ENCODE results near the gene SLC7A7.
"Not testable (repeated sequence)": the region's sequence is repeated elsewhere in the genome, so short reads cannot be mapped to it uniquely, and the experiment has no call there.

Gene SLC7A7

GRCh38 chr14:22820731-22821130 lies 5.5 kb upstream of the SLC7A7 start:
- no peak for DNase-seq

DNA sequence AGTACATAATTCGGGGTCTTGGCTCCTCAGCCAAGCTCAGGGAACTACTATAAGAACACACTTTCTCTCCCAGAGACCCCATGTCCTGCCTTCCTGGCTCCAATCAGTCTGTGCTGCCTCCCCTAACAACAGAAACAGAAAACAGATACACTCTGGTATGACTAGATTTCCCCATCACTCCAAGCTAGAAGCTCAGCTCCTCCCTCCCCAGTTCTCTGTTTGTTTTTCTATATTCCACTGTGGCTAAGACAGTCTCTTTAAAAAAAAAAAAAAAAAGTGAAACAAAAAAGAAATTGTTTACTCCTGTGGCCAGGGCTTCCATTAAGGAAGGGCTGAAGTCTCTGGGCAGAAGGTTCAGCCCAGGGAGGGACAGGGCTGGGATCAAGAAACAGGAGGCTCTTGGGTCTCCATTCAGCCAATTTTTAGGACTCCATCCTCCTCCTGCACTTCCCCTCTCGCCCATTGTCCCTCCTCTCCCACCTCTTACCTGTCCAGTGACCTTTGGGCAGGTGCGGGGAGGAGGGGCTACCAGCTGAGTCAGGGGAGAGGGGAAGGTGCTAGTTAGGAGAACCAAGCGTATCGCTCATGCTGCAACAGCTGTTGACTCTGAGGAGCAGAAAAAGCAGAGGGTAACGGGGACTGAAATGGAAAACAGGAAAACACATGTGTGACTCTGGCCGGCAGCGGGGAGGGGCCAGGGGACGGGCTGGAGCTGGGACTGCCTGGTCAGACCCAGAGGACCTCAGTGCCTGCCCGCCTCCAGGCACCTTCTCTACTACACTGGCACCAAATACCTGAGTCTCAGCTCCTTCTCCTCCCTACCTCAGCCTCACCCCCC lies 4.1 kb upstream of the SLC7A7 start:
- DNase-seq = no peak

- no peak for DNase-seq
Measured at GRCh38 chr14:22814373-22814772, 862 bp downstream of the SLC7A7 start.

GRCh38 chr14:22813145-22813544 lies 2.1 kb downstream of the SLC7A7 start:
- DNase-seq = no peak

GRCh38 chr14:22812744-22813143 lies 2.5 kb downstream of the SLC7A7 start:
- no peak for DNase-seq

- DNase-seq = no peak
Measured at GRCh38 chr14:22811722-22812121, 3.5 kb downstream of the SLC7A7 start.

GRCh38 chr14:22808388-22809209 lies 6.6 kb downstream of the SLC7A7 start:
- no peak for DNase-seq

DNA sequence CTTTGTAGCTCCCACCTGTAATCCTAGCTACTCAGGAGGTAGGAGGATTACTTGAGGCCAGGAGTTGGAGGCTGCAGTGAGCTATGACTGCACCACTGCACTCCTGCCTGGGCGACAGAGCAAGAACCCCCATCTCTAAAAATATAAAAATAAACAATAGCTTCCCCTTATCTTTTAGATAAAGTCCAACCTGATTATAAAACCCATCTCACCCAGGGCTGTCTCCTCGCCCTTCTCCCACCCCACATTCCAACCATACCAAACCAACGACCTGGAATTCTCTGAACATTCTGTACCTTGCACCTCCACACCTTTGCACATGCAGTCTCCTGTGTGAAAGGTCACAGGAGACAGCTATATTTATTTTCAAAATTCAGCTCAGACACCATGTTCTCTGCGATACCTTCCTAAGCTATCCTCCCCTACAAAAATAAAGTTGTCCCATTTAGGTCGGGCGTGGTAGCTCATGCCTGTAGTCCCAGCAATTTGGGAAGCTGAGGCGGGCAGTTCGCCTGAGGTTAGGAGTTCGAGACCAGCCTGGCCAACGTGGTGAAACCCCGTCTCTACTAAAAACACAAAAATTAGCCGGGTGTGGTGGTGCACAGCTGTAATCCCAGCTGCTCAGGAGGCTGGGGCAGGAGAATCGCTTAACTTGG lies 7.7 kb downstream of the SLC7A7 start:
- no peak for DNase-seq

GRCh38 chr14:22805235-22805634 lies 10.0 kb downstream of the SLC7A7 start:
- not testable (repeated sequence) for DNase-seq

DNA sequence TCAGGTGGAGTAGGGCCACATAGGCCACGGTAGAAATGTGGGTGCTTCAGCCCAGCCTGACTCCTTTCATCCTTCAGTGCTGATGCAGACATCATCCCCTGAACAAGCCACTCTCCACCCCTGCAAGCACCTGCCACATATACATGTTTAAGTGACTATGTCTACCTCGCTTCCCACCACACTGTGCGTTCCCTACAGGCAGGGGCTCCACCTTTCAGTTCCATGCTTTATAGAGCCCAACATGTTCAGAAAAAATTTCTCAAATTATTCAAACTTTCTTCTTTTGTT lies 11.6 kb downstream of the SLC7A7 start:
- no peak for DNase-seq

DNA sequence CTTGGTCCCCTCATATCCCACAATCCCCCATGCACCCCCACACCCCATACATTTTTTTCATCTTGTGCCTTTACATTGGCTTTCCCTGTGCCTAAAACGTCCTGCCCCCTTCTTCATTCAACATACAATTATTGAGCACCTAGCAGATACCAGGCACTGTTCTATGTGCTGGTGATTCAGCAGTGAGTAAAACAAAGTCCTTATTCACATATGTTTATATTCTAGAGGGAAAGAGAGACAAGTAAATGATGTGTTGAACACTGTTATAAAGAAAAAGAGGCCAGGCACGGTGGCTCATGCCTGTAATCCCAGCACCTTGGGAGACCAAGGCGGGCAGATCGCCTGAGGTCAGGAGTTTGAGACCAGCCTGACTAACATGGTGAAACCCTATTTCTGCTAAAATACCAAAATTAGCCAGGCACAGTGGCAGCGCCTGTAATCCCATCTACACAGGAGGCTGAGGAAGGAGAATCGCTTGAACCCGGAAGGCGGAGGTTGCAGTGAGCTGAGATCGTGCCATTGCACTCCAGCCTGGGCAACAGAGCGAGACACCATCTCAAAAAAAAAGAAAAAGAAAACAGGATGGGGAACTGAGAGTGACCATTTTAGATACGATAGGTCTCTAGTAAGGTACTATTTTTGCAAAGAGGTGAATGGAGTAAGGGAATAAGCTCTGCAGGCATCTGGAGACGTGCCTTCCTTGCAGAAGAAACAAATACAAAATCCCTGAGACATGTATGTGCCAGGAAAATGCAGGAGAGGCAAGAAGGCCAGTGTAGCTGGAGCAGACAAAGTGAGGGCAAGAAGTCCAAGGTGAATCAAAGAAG lies 12.2 kb downstream of the SLC7A7 start:
- DNase-seq = no peak

GRCh38 chr14:22801716-22802115 lies 13.5 kb downstream of the SLC7A7 start:
- DNase-seq = no peak

DNA sequence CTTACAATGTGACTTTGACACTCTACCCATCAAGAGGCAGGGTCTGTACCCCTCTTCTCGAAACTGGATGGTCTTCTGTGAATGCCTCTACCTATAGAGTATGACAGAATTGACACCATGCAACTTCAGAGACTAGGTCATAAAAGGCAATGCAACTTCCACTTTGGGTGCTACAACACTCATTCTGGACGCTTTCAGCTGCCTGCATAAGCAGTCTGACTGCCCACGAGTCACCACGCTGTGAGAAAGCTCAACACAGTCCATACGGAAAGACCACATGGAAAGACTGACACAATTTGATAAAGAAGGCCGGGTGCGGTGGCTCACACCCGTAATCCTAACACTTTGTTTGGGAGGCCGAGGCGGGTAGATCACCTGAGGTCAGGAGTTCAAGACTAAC lies 14.9 kb downstream of the SLC7A7 start:
- DNase-seq = no peak

GRCh38 chr14:22798528-22798927 lies 16.7 kb downstream of the SLC7A7 start:
- DNase-seq = no peak

DNA sequence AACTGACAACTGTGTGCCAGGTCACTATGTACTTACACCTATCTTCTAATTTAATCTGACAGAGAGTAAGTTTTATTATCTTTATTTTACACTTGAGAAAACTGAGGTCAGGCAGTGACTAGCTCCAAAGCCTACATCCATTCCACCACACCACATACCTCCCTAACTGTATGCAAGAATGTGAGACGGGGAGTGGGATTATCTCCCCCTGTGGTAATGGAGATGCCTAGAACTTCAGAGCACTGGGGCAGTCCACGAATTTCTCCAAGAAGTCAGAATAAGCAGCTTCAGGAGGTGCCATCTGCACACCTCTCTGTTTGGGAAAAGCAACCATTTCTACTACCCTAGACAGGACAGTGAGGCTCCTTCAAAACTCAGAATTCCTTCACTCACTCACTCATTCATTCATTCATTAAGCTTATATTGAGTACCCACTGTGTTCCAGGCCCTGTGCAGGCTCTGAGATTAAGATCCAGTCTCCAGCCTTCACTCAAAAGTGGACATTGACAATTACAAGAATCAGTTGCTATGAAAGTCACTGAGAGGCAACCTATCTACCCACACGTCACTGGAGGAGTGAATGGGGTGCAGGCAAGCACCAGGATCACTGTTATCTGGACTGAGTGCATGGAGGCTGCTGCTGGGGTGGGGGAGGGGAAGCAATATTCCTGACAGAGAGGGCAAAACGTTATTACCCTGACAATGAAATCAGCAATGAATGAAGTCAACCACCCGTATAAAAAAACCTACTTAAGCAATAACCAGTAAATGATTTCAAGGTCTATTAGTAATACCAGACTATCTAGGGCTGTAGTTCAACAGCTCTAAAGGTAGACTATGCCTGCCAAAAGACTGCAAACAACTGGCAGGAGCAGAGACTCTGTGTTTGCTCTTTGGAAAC lies 18.0 kb downstream of the SLC7A7 start:
- DNase-seq = no peak

GRCh38 chr14:22796087-22796707 lies 19.0 kb downstream of the SLC7A7 start:
- no peak for DNase-seq

GRCh38 chr14:22794551-22794951 lies 20.7 kb downstream of the SLC7A7 start:
- no peak for DNase-seq

DNA sequence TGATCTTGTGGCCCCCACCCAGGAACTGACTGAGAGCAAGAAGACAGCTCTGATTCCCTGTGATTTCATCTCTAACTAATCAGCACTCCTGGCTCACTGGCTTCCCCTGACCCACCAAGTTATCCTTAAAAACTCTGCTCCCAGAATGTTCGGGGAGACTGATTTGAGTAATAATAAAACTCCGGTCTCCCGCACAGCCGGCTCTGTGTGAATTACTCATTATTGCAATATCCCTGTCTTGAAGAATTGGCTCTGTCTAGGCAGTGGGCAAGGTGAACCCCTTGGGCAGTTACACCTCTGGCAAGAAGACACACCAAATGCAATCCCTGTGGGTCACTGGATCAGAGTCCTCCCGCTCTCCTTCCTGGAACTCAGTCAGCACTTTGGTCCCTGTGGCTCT lies 21.3 kb downstream of the SLC7A7 start:
- no peak for DNase-seq

GRCh38 chr14:22793550-22793949 lies 21.7 kb downstream of the SLC7A7 start:
- DNase-seq = not testable (repeated sequence)

DNA sequence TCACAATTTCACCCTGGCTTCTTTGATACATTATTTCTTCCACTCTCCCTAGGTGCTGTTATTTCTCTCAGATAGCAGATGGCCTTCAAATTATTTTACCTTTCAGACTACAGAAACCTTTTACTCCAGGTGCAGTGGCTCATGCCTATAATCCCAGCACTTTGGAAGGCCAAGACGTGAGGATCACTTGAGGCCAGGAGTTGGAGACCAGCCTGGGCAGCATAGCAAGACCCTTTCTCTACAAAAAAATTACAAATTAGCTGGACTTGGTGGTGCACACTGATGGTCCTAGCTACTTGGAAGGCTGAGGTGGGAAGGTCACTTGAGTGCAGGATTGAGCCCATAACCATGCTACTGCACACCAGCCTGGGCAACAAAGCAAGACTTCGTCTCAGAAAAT lies 23.1 kb downstream of the SLC7A7 start:
- DNase-seq = no peak

- DNase-seq = no peak
Measured at GRCh38 chr14:22791301-22791700, 23.9 kb downstream of the SLC7A7 start.

Measured in NCI-H1092 (cell line).